GM10266 (cell line): Measurements from ENCODE around the gene DOCK3.

ENCODE experiments used
- DNase-seq: peaks from one replicate; pipeline ENCODE4 v3.0.0; 2012; ENCODE audit errors: extremely low spot score
- CTCF ChIP-seq: IDR thresholded peaks from 2 replicates; pipeline ENCODE4 v1.5.1; 2012; ENCODE audit warnings: mild to moderate bottlenecking, low read depth; ENCODE audit not compliant: control insufficient read depth, insufficient read depth; ENCODE audit errors: missing control alignments

DOCK3 gene

GRCh38 chr3:50978991-50979667, 304.4 kb downstream of the DOCK3 start:
- TF ChIP-seq CTCF: no peak
- DNase-seq: no peak

- TF ChIP-seq CTCF: no peak
- no peak for DNase-seq
These were observed 308.0 kb downstream of the DOCK3 start for GRCh38 chr3:50982540-50983325.

GRCh38 chr3:50983887-50984286, 309.2 kb downstream of the DOCK3 start:
- no peak for TF ChIP-seq CTCF
- no peak for DNase-seq

- no peak for TF ChIP-seq CTCF
- DNase-seq: no peak
These were observed 311.2 kb downstream of the DOCK3 start for GRCh38 chr3:50985893-50986292.

GRCh38 chr3:50986726-50987125, 312.0 kb downstream of the DOCK3 start:
- no peak for TF ChIP-seq CTCF
- DNase-seq: no peak

GRCh38 chr3:50994537-50994936, 319.8 kb downstream of the DOCK3 start:
- DNase-seq: no peak
- no peak for TF ChIP-seq CTCF
